Embryonic facial prominence (tissue), 1 donor: ENCODE measurements around the gene LONRF3.

Experiments
- DNase-seq: peaks from one replicate; pipeline ENCODE4 v3.0.0-alpha.2; 2016; ENCODE audit errors: extremely low spot score

LONRF3 gene

DNA sequence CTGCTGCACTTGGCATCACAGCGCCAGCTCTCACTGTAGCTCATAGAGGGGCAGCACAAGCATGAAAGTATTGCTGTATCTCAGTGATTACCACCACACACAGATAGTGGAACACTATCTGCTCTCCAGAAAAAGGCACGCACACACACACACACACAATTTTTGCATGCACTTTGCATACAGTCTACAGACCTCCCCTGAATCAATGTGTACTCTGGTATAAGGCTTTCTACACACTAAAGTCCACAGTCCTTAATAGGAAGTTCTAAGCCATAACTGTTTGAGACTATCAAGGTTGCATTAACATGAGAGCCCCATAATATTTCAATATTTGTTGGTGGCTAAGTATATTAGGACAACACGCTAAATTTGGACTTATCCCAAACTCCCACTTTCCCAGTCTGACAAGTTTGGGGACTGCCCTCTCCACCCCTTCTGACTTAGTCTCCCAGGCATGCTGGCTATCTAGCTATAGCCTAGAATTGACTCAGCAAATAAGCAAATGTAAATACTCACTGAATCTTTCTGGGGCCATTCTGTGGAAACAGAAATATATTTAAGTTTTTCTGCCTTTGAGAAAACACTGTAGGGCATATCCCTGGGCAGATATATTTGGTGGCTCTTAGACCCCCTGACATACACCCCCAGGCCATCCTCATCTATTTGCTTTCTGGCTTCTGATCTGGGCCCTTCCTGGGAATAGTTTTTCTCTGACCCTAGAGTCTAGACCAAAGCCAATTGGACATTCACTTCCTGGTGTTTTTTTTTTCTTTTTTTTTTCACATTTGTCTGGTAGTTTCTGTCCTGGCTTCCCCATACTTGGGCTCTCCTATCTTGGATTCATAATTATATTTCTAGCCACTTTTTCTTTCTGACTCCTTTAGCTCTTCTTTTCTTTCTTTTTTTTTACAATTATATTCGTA, 62.0 kb downstream of the LONRF3 start:
- no peak for DNase-seq

DNA sequence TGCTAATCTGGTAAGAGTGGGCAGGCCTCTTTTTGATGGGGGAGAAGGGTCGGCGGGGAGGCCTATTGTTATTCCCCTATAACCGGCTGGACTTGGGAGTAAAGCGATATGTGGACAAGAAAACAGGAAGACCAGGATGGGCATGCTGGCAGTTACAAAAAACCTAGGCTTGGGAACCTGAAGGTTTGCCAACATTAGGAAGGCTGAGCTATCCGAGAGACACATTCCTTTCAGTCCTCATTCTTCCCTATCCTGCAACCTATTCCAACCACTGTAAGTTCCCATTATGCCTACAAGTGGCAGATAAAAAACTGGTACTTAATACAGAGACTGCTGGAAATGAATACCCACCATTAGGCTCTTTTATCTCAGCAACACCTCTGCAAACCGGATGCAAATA, 66.0 kb downstream of the LONRF3 start:
- no peak for DNase-seq

DNA sequence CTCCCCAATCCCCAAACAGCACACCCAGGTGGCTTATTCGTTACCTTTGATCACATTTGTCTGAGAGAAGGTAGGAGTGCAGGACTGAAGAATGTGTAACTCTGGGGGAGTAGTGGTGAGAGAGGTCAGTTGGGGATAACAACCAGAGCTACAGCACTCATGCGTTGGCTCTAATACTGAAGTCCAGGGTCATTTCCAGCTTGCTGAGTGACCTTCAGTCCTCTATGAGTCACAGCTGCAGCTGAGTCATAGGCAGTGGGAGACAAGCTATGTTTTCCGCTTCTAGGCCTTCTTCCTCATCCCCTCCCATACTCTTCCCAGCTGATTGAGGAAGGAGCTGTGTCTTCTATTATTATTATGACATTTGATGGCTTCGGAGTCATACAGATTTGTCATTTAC, 66.8 kb downstream of the LONRF3 start:
- no peak for DNase-seq

DNA sequence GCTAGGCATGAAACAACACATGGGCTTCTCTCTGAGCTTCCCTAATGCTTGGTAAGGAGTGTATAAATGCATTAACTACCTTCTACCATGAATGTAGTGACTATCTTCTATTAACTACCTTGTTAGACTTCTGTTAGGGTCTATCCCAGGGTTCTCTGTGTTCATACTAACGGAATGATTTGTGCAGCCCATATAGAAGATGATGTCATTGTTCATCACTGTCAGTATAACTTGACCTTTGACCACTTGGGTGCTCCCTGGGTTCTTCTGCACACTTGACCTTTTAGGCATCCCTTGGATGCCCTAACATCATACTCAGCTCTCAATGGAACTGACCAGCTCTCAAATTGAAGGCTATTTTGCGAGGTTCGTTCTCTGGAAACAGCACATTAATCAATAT, 67.6 kb downstream of the LONRF3 start:
- DNase-seq = no peak

DNA sequence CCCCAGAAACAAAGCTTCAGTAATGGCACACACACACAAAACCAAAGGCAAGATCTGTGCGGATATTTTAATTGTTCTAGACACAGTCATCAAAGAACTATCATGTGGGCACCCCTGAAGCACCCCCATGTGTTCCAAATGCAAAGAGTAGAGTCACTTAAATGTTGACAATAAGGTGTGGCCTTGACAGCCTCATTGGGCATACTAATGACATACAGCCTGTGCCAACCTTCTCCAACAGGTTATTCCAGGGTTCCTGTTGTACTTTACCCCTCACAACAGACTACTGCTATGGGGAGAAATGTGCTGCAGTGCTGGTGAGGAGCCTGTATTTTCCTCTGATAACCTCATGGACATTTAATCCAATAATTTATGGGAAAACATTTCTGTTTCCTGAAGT, 68.6 kb downstream of the LONRF3 start:
- DNase-seq = no peak

DNA sequence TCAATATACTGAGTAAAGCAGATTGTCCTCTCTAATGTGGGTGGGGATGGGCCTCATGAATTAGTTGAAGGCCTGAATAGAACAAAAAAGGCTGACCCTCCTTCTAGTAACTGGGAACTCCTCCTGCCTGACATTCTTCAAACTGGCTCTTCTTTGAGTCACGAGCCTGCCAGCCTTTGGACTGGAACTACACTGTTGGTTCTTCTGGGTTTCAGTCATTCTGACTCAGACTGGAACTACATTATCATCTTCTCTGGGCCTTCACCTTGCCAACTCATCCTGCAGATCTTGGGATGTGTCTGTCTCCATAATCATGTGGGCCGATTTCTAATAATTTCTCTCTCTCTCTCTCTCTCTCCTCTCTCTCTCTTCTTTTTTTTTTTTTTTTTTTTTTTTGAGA, 71.5 kb downstream of the LONRF3 start:
- DNase-seq = no peak

DNA sequence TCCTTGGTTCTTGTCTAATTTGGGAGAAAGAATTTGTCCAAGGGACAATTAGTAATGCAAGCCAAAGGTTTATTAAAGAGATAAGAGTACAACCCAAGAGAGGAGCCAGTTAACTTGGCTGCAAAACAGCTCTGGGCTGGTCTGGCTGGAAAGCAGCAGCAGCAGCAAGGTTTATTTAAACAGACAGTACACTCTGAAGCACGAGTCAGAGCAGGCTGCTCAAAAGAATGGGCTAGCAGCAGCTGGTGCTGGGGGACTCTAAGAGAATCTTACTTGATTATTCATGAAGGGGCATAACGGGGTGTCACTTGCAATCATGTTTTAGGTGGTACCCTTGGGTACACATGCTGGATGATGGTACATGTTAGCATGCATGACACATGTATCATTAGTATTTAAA, 81.3 kb downstream of the LONRF3 start:
- no peak for DNase-seq

DNA sequence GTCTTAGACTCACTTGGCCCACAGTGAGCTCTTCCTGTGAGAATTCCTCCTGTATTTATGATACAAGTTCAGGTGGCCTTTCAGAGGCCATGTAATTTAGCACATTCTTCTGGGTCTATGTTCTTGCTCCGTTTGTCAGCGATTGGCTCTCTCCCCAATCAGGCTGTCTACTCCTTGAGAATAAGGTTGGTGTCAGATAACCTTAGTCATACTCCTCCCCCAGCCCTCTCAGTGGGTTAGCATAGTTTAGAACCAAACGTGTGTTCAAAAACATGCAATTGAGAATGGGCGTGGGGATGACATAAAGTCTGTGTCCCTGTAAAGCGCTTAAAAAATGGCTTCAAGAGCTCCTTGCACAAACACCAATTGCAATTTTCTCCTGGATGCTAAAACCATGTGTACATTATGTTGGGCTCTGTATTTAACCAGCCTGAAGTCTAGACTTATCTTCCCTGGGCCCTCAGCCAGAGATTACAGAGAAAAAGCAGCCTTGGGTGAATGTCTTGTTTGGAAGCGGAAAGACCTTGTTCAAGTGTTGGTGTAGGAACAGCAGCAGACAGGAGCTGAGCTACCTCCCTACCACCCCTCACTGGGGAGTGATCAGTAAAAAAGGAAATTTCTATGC, 88.4 kb downstream of the LONRF3 start:
- no peak for DNase-seq

DNA sequence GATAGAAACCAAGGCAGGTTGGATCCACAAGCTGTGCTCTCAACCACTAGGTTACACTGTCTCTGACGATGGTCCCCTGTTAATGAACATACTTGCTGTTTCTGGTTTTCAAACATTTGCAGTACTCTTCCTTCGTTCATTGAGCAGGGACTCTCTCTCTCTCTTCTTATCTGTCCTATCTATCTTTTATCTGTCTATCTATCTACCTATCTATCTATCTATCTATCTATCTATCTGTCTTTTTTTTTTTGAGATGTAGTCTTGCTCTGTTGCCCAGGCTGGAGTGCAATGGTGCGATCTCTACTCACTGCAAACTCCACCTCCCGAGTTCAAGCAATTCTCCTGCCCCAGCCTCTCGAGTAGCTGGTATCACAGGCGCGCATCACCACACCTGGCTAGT, 89.0 kb downstream of the LONRF3 start:
- no peak for DNase-seq

DNA sequence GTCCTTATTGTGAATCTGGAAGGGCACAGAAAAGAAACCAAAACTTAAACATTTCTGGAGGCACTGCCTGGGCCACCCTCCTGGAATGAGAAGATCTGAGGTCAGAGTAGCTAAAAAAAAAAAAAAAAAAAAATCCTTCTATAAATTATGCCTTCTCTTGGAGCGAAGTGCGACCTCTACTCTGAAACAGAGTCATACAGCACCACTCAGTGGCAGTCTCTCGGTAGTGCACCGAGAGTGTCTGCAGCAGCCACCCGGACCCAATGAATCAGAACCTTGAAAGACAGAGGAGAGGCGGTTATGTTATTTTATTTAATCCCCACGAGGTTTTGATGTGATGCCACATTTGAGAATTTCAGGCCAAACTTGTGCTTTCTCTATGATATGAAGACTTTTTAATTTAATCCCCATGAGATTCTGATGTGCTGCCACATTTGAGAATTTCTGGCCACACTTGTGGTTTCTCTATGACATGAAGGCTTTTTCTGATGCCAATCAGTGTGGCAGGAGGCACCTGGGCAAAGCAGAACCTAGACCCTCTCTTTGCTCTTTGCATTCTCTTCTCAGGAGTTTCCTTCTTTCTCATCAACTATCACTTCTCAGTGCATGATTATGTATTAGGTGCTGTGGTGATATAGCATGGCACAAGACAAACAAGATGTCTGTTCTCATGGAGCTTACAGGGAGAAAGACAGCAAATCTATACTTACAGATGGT, 92.8 kb downstream of the LONRF3 start:
- no peak for DNase-seq
